Breast epithelium (tissue), 4 donors: ENCODE data around the gene PITPNM1. TPM values are rescaled to one million over a fixed set of nuclear protein-coding genes. Genes with fewer than 3 reads are reported as not detected.

ENCODE experiments used
- DNase-seq, 2 donors: peaks; one replicate each; pipeline ENCODE4 v3.0.0-alpha.2; 2019; ENCODE audit warnings: low spot score in 2 of 2
- H3K27ac ChIP-seq, 2 donors: fragments of 200-600 bp; sonication (generic) in 1 of 2; one replicate each; pipeline ENCODE4 v1.5.1; 2016 to 2019; ENCODE audit warnings: mild to moderate bottlenecking in 1 of 2
- H3K27me3 ChIP-seq, 2 donors: fragments of 200-600 bp; sonication (generic) in 1 of 2; one replicate each; pipeline versions ENCODE4 v1.5.1 to v1.6.0; 2017 to 2019; ENCODE audit warnings: control low read depth in 1 of 2, mild to moderate bottlenecking in 1 of 2
- H3K36me3 ChIP-seq: fragments of 200-600 bp; one replicate; pipeline ENCODE4 v1.5.1; 2019
- H3K4me1 ChIP-seq, 2 donors: fragments of 200-600 bp; sonication (generic); one replicate each; pipeline ENCODE4 v1.5.1; 2016 to 2019; ENCODE audit warnings: control low read depth in 1 of 2
- H3K4me3 ChIP-seq, 3 donors: fragments of 200-600 bp; sonication (generic); 1 replicate in 2 of 3; 2 replicates in 1 of 3; pipeline ENCODE4 v1.5.1; 2016 to 2019; ENCODE audit warnings: mild to moderate bottlenecking in 3 of 3, moderate library complexity in 2 of 3
- H3K9me3 ChIP-seq, 2 donors: fragments of 200-600 bp; sonication (generic) in 1 of 2; one replicate each; pipeline ENCODE4 v1.5.1; 2016 to 2019; ENCODE audit warnings: control low read depth in 1 of 2
- CTCF ChIP-seq, 3 donors: fragments of 450-650 bp; IDR thresholded peaks; one replicate each; pipeline ENCODE4 v1.5.1; 2016 to 2017; ENCODE audit warnings: antibody characterized with exemption in 3 of 3, mild to moderate bottlenecking in 3 of 3, moderate library complexity in 3 of 3
- POLR2A ChIP-seq: fragments of 450-650 bp; IDR thresholded peaks from one replicate; pipeline ENCODE4 v1.6.1; 2016; ENCODE audit warnings: antibody characterized with exemption, mild to moderate bottlenecking, moderate library complexity
- POLR2AphosphoS5 ChIP-seq, 3 donors: sonication (generic); formaldehyde crosslinking; IDR thresholded peaks; one replicate each; pipeline ENCODE4 v1.6.1; 2017; ENCODE audit warnings: antibody characterized with exemption in 3 of 3
- intact Hi-C: fragments of 100-400 bp; cut with DNase I; formaldehyde crosslinking; loops from one replicate; pipeline ENCODE4 v1.15.1; 2023; ENCODE audit warnings: low total_unique reads
- total RNA-seq, 3 donors: library from RNA; depleted of rRNA; stranded (reverse); fragments of >200 nt; gene quantifications; one replicate each; pipeline ENCODE4 v1.1.0, GENCODE V29; 2016

Gene PITPNM1
- total RNA-seq, 3 donors from 2014 or later: 6.4 to 20.0 (median 11.7) TPM

- Histone ChIP-seq H3K4me3 (no peak overlapping the region), H3K36me3 (no peaks in the 10 kb centered on the region), H3K27me3 (no peaks in the 10 kb centered on the region), H3K4me1 (no peaks in the 10 kb centered on the region), H3K27ac (no peak overlapping the region), H3K9me3 (peaks cover 0 to 3% of the 10 kb centered on the region in 2 donors)
- no peak for TF ChIP-seq POLR2AphosphoS5 (IDR thresholded peaks at IDR 0.05)
- no peak for TF ChIP-seq CTCF (IDR thresholded peaks at IDR 0.05)
- TF ChIP-seq POLR2A: no peak
- DNase-seq: no peak
- intact Hi-C loops: no loop called here
These were observed 34.4 kb upstream of the PITPNM1 start for GRCh38 chr11:67539550-67539949.

- Histone ChIP-seq H3K9me3 (peaks cover 0 to 9% of the 10 kb centered on the region in 2 donors), H3K27ac (no peak overlapping the region), H3K4me1 (no peaks in the 10 kb centered on the region), H3K36me3 (no peaks in the 10 kb centered on the region), H3K4me3 (no peak overlapping the region), H3K27me3 (no peaks in the 10 kb centered on the region)
- no peak for DNase-seq
- intact Hi-C loops: no loop called here
- no peak for TF ChIP-seq CTCF (IDR thresholded peaks at IDR 0.05)
- TF ChIP-seq POLR2AphosphoS5 (IDR thresholded peaks at IDR 0.05): no peak
- no peak for TF ChIP-seq POLR2A
These were observed 33.8 kb upstream of the PITPNM1 start for GRCh38 chr11:67538823-67539505.

- Histone ChIP-seq H3K27ac (no peak overlapping the region), H3K36me3 (no peaks in the 10 kb centered on the region), H3K4me3 (no peak overlapping the region), H3K27me3 (no peaks in the 10 kb centered on the region), H3K9me3 (peaks cover 0 to 14% of the 10 kb centered on the region in 2 donors), H3K4me1 (no peaks in the 10 kb centered on the region)
- no peak for DNase-seq
- intact Hi-C loops: no loop called here
- TF ChIP-seq POLR2AphosphoS5 (IDR thresholded peaks at IDR 0.05): no peak
- no peak for TF ChIP-seq CTCF (IDR thresholded peaks at IDR 0.05)
- TF ChIP-seq POLR2A: no peak
These were observed 33.1 kb upstream of the PITPNM1 start for GRCh38 chr11:67538306-67538705.

- Histone ChIP-seq H3K4me3 (no peak overlapping the region), H3K36me3 (no peaks in the 10 kb centered on the region), H3K9me3 (peaks cover 0 to 14% of the 10 kb centered on the region in 2 donors), H3K27ac (no peak overlapping the region), H3K4me1 (no peaks in the 10 kb centered on the region), H3K27me3 (no peaks in the 10 kb centered on the region)
- intact Hi-C loops: no loop called here
- no peak for DNase-seq
- no peak for TF ChIP-seq POLR2A
These were observed 30.4 kb upstream of the PITPNM1 start for GRCh38 chr11:67535561-67535960.

- Histone ChIP-seq H3K9me3 (peaks cover 0 to 14% of the 10 kb centered on the region in 2 donors), H3K4me3 (no peak overlapping the region), H3K4me1 (no peaks in the 10 kb centered on the region), H3K36me3 (no peaks in the 10 kb centered on the region), H3K27ac (no peak overlapping the region), H3K27me3 (no peaks in the 10 kb centered on the region)
- TF ChIP-seq POLR2AphosphoS5 (IDR thresholded peaks at IDR 0.05) (no peak), CTCF (IDR thresholded peaks at IDR 0.05) (no peak), POLR2A (no peak)
- no peak for DNase-seq
- intact Hi-C loops: no loop called here
These were observed 29.0 kb upstream of the PITPNM1 start for GRCh38 chr11:67534070-67534679.
